C4-2B (cell line): Measurements from ENCODE around the gene ICAM2.

Experiments
- ZFX ChIP-seq: fragments of 450-650 bp; IDR thresholded peaks from 2 replicates; pipeline ENCODE4 v1.6.1; 2017
- TF ChIP-seq, protein P1 (sequence below): fragments of 450-650 bp; conservative IDR thresholded peaks from 2 replicates; pipeline ENCODE4 v1.5.1; 2017; ENCODE audit warnings: mild to moderate bottlenecking

DNA sequence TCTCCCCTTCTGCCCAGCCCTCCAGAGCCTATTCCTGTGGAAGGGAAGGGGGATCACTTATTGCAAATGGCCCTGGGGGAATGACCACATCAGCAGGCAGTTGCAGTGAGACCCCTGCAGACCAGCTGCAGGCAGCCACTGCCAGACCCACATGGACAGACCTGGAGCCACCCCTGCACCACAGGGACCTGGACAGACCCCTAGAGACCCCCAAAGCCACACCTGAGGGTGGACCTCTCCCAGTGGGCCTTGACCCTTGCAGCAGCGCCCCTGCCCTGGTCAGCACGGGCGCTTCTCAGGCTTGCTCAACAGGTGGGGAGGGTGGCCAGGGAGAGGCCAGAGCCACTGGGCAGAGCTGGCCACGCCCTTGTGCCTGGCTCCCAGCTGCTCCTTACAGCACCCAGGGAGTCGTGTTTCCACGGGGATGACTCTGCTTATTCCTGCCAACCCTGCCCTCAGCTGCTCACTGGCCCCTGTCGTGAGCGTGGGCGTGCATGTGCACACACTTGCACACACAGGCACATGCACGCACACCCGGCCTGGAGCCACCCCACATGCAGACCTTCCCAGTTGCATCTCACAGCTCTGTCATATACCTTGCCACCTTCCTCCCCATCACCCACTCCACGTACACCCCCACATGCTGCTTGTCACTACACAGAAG, 46.4 kb downstream of the ICAM2 start:
- TF ChIP-seq, protein P1, sequence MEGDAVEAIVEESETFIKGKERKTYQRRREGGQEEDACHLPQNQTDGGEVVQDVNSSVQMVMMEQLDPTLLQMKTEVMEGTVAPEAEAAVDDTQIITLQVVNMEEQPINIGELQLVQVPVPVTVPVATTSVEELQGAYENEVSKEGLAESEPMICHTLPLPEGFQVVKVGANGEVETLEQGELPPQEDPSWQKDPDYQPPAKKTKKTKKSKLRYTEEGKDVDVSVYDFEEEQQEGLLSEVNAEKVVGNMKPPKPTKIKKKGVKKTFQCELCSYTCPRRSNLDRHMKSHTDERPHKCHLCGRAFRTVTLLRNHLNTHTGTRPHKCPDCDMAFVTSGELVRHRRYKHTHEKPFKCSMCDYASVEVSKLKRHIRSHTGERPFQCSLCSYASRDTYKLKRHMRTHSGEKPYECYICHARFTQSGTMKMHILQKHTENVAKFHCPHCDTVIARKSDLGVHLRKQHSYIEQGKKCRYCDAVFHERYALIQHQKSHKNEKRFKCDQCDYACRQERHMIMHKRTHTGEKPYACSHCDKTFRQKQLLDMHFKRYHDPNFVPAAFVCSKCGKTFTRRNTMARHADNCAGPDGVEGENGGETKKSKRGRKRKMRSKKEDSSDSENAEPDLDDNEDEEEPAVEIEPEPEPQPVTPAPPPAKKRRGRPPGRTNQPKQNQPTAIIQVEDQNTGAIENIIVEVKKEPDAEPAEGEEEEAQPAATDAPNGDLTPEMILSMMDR = no peak
- TF ChIP-seq ZFX = no peak
